Muscle of leg (tissue), 11 donors: ENCODE measurements around the gene OR7G3. TPM values are rescaled to one million over a fixed set of nuclear protein-coding genes. Genes with fewer than 3 reads are reported as not detected.

Source experiments
- DNase-seq: peaks from one replicate; pipeline ENCODE4 v3.0.0; 2013
- H3K27ac ChIP-seq: one replicate; pipeline ENCODE4 v1.5.1; 2013; ENCODE audit warnings: mild to moderate bottlenecking, low read length, control low read depth
- H3K27me3 ChIP-seq: one replicate; pipeline ENCODE4 v1.6.1; 2013; ENCODE audit warnings: low read length; ENCODE audit not compliant: control insufficient read depth, insufficient read depth
- H3K36me3 ChIP-seq: one replicate; pipeline ENCODE4 v1.6.1; 2013; ENCODE audit warnings: low read length; ENCODE audit not compliant: control insufficient read depth, insufficient read depth
- H3K4me1 ChIP-seq: one replicate; pipeline ENCODE4 v1.6.1; 2013; ENCODE audit warnings: low read length; ENCODE audit not compliant: control insufficient read depth, insufficient read depth
- H3K4me3 ChIP-seq: one replicate; pipeline ENCODE4 v1.5.1; 2013; ENCODE audit warnings: low read length, control low read depth
- H3K9me3 ChIP-seq: replicated peaks from 2 replicates; pipeline ENCODE4 v1.6.1; 2013; ENCODE audit warnings: low read depth, low read length; ENCODE audit not compliant: control insufficient read depth
- WGBS: methylation state at CpG from one replicate; pipeline ENCODE4 v1.1.5; 2013; ENCODE audit warnings: missing lambda C conversion rate; ENCODE audit not compliant: insufficient coverage; 5-methylcytosine and 5-hydroxymethylcytosine counted together
- polyA plus RNA-seq, 8 donors: library from polyadenylated mRNA; unstranded; fragments of 120-200 nt; gene quantifications; one replicate each; pipeline versions ENCODE4 v1.2.1 to v1.2.3, GENCODE V29; 2013; ENCODE audit warnings: inconsistent platforms in 1 of 8, low replicate concordance in 1 of 8; ENCODE audit not compliant: insufficient read length in 8 of 8, insufficient read depth in 1 of 8
- total RNA-seq: library from RNA; stranded (reverse); fragments of 120-200 nt; gene quantifications from one replicate; pipeline ENCODE4 v1.2.4, GENCODE V29; 2013

The OR7G3 gene
- total and polyA plus RNA-seq, 9 donors: not detected

DNA sequence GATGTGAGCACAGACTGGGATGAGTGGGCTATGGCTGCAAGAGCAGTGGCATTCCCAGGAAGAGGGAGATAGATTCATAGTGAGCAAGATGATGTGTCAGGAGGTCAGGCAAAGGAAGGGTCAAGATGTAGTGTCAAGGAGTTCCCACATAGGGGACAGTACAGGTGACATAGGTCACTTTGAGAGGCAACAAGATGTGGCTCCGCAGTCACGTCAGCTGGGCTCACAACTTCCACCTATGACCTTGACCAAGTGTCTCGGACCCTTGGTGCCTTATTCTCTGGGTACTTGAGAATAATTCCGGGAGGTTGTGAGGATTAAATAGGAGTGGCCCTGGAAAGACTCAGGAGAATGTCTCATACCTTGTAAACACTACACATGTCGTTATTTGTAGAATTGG, 23.9 kb upstream of the OR7G3 start:
- no peak for DNase-seq
- peaks cover 30% of the 10 kb centered on the region for H3K36me3 ChIP-seq
- no peak overlapping the region for H3K27ac ChIP-seq
- no peaks in the 10 kb centered on the region for H3K27me3 ChIP-seq
- no peaks in the 10 kb centered on the region for H3K4me1 ChIP-seq
- no CpG with 5 or more reads among the region's 5 CpGs for WGBS
- no peak overlapping the region for H3K4me3 ChIP-seq
- H3K9me3 ChIP-seq: peaks cover 68% of the 10 kb centered on the region

DNA sequence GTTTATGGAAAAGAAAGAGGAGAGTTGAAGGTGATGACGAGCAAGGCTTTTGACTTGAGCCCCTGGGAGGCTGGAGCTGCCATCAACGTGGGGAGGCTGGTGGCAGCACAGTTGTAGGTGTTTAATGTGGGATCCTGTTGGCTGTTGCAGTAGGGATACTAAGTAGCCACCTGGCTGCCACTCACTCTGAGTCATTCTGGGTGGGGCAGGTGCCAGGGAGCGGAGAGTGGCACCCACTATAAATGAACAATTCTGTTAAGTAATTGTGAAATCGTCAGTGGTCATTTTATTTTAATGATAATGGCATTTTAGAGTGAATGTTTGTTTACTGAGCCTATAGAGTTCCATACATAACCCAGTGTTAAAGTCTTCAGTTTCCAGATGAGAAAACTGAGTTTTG, 23.2 kb upstream of the OR7G3 start:
- 100% methylated on average over 2 of the region's 4 CpGs for WGBS
- Histone ChIP-seq H3K9me3 (peaks cover 68% of the 10 kb centered on the region), H3K36me3 (peaks cover 26% of the 10 kb centered on the region), H3K27me3 (no peaks in the 10 kb centered on the region), H3K4me3 (no peak overlapping the region), H3K27ac (no peak overlapping the region), H3K4me1 (no peaks in the 10 kb centered on the region)
- no peak for DNase-seq

- Histone ChIP-seq H3K36me3 (peaks cover 24% of the 10 kb centered on the region), H3K9me3 (peaks cover 66% of the 10 kb centered on the region), H3K27ac (no peak overlapping the region), H3K4me1 (no peaks in the 10 kb centered on the region), H3K27me3 (no peaks in the 10 kb centered on the region), H3K4me3 (no peak overlapping the region)
- WGBS: 86% methylated on average over 2 of the region's 3 CpGs
- no peak for DNase-seq
Measured at GRCh38 chr19:9148697-9149096, 21.9 kb upstream of the OR7G3 start.

- no peak overlapping the region for H3K27ac ChIP-seq
- no CpG with 5 or more reads among the region's 1 CpG for WGBS
- peaks cover 15% of the 10 kb centered on the region for H3K36me3 ChIP-seq
- H3K27me3 ChIP-seq: no peaks in the 10 kb centered on the region
- H3K9me3 ChIP-seq: peaks cover 60% of the 10 kb centered on the region
- no peak overlapping the region for H3K4me3 ChIP-seq
- no peak for DNase-seq
- no peaks in the 10 kb centered on the region for H3K4me1 ChIP-seq
Measured at GRCh38 chr19:9146882-9147281, 20.1 kb upstream of the OR7G3 start.

- WGBS: 100% methylated on average over 4 of the region's 5 CpGs
- peaks cover 50% of the 10 kb centered on the region for H3K9me3 ChIP-seq
- H3K27me3 ChIP-seq: no peaks in the 10 kb centered on the region
- no peaks in the 10 kb centered on the region for H3K4me1 ChIP-seq
- no peak overlapping the region for H3K4me3 ChIP-seq
- DNase-seq: no peak
- H3K36me3 ChIP-seq: peaks cover 15% of the 10 kb centered on the region
- H3K27ac ChIP-seq: no peak overlapping the region
Measured at GRCh38 chr19:9144920-9145319, 18.2 kb upstream of the OR7G3 start.

DNA sequence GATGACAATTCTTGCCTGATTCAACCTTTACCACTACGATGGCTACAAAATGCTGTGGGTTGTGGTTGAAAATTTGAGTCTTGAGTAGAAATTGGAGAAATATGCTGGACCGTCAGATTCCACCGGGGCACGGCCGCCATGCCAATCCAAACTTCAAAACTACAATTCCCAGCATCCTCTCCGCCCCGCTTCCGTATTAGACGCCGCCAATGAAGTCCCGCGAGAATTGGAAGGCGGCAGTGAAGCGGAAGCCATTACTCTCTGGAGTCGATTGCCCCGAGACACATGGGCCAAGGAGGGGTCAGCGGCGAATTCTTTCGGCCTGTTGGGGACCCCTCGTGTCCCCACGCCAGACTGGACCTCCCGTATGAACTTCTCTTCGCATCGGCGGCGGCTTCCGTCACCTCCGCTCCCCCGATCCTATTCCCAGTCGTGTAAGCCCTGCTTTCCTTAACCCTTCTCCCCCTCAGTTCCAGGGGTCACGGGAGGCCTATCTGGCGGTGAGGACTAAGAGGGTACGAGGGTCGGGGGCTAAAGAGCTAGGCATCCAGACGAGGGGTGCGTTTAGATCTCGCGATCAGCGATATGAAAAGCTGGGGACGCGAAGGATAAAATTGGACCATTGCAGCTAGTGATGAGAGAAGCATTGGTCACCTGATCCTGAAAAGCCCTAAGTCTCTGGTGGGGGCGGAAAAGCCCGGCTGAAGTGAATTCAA, 13.6 kb upstream of the OR7G3 start, which contains the start of gene ZNF317:
ZNF317 (plus strand) TSS at position 239 of the 716 bp plus-strand sequence. CDS start 15,620 bp downstream, outside the sequence.
- H3K4me3 ChIP-seq: peak within 1 kb of the TSS; percentile 92
- WGBS: under 1% methylated on average over 29 of the region's 43 CpGs
- peak; percentile 99 for DNase-seq
- H3K4me1 ChIP-seq: peaks cover 3% of the 10 kb centered on the region
- no peaks in the 10 kb centered on the region for H3K27me3 ChIP-seq
- H3K36me3 ChIP-seq: no peaks in the 10 kb centered on the region
- peaks cover 22% of the 10 kb centered on the region for H3K9me3 ChIP-seq
- H3K27ac ChIP-seq: peak within 1 kb of the TSS; percentile 90

DNA sequence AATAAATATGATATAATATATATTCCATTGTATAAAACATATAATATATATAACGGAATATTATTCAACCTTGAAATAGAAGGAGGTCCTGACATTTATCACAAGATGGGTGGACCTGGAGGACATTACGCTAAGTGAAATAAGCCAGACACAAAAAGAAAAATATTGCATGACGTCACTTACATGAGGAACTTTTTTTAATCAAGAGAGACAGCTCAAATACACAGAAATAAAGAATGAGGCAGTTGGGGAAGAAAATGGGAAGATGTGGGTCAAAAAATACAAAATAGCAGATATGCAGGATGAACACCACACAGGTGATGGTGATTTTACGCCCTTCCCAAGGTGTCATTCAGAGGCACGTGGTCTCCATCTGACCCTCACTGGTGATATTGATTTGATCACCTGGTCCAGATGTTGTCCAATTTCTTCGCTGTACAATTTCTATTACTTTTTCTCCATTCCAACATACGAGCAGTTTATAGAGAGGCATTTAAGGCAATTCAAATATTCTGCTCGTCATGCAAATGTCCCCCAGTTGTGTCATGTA, 12.9 kb upstream of the OR7G3 start:
- Histone ChIP-seq H3K36me3 (no peaks in the 10 kb centered on the region), H3K4me1 (peaks cover 3% of the 10 kb centered on the region), H3K9me3 (peaks cover 16% of the 10 kb centered on the region), H3K4me3 (peak overlapping the region; percentile 92), H3K27me3 (no peaks in the 10 kb centered on the region), H3K27ac (no peak overlapping the region)
- WGBS: 50% methylated on average over 2 of the region's 8 CpGs
- DNase-seq: no peak

- Histone ChIP-seq H3K36me3 (no peaks in the 10 kb centered on the region), H3K27ac (no peak overlapping the region), H3K9me3 (no peaks in the 10 kb centered on the region), H3K4me3 (no peak overlapping the region), H3K4me1 (no peaks in the 10 kb centered on the region), H3K27me3 (no peaks in the 10 kb centered on the region)
- WGBS: no CpG with 5 or more reads among the region's 5 CpGs
- DNase-seq: no peak
Measured at GRCh38 chr19:9132422-9132821, 5.7 kb upstream of the OR7G3 start.

GRCh38 chr19:9130965-9131364, 4.2 kb upstream of the OR7G3 start:
- Histone ChIP-seq H3K27ac (no peak overlapping the region), H3K4me1 (no peaks in the 10 kb centered on the region), H3K36me3 (no peaks in the 10 kb centered on the region), H3K9me3 (no peaks in the 10 kb centered on the region), H3K4me3 (no peak overlapping the region), H3K27me3 (no peaks in the 10 kb centered on the region)
- DNase-seq: peak; percentile 7
- WGBS: no CpG with 5 or more reads among the region's 1 CpG

GRCh38 chr19:9128171-9128570, 1.4 kb upstream of the OR7G3 start:
- WGBS: 60% methylated on average over 1 of the region's 3 CpGs
- H3K4me3 ChIP-seq: no peak overlapping the region
- H3K4me1 ChIP-seq: no peaks in the 10 kb centered on the region
- H3K9me3 ChIP-seq: no peaks in the 10 kb centered on the region
- no peaks in the 10 kb centered on the region for H3K36me3 ChIP-seq
- H3K27me3 ChIP-seq: no peaks in the 10 kb centered on the region
- no peak overlapping the region for H3K27ac ChIP-seq
- no peak for DNase-seq
